Measurements from ENCODE around the gene SLC2A4RG. TPM values are rescaled to one million over a fixed set of nuclear protein-coding genes. Genes with fewer than 3 reads are reported as not detected.

SLC2A4RG gene
- total and polyA plus RNA-seq, 2 of the 13 experiments (the other 11 are each of a cell fraction or from before 2014, with no cell fraction given) = 91.4 to 95.9 TPM

DNA sequence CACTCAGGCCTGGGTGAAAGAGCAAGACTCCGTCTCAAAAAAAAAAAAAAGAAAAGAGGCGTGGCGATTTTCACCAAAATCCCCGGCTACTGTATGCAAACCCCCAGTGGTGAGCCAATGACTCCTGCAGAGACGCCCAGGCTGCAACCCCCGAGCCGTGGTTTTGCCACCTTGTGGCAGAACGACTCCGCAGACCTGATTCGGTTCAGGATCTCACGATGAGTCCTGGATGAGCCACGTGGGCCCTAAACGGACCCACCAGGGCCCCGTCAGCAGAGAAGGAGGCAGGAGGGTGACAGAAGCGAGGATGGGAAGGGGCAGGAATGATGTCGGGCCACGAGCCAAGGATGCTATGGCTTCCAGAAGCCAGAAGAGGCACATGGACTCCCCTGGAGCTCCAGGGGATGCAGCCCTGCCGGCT lies 42.5 kb downstream of the SLC2A4RG start (continued):
- no peak for TF ChIP-seq ZNF850 (CRISPR knock-in tag; conservative IDR thresholded peaks at IDR 0.05)
- TF ChIP-seq MATR3 (CRISPR knock-in tag; IDR thresholded peaks at IDR 0.05) = no peak
- no peak for TF ChIP-seq FOXK1 (CRISPR knock-in tag; IDR thresholded peaks at IDR 0.05; ENCODE audit: borderline replicate concordance, low read depth)
- TF ChIP-seq, protein P1, sequence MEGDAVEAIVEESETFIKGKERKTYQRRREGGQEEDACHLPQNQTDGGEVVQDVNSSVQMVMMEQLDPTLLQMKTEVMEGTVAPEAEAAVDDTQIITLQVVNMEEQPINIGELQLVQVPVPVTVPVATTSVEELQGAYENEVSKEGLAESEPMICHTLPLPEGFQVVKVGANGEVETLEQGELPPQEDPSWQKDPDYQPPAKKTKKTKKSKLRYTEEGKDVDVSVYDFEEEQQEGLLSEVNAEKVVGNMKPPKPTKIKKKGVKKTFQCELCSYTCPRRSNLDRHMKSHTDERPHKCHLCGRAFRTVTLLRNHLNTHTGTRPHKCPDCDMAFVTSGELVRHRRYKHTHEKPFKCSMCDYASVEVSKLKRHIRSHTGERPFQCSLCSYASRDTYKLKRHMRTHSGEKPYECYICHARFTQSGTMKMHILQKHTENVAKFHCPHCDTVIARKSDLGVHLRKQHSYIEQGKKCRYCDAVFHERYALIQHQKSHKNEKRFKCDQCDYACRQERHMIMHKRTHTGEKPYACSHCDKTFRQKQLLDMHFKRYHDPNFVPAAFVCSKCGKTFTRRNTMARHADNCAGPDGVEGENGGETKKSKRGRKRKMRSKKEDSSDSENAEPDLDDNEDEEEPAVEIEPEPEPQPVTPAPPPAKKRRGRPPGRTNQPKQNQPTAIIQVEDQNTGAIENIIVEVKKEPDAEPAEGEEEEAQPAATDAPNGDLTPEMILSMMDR (CRISPR knock-in tag; IDR thresholded peaks at IDR 0.05) = peak; percentile 78
- TF ChIP-seq ZSCAN22 (CRISPR knock-in tag; IDR thresholded peaks at IDR 0.05) = no peak
- 0 out of 2 replicates have a peak, but pooled peaks have one; percentile 18 for TF ChIP-seq HDAC2 (CRISPR knock-in tag; IDR thresholded peaks at IDR 0.05)
- no peak for TF ChIP-seq ZNF512B (CRISPR knock-in tag; IDR thresholded peaks at IDR 0.05; ENCODE audit: borderline replicate concordance)
- TF ChIP-seq, protein P2, sequence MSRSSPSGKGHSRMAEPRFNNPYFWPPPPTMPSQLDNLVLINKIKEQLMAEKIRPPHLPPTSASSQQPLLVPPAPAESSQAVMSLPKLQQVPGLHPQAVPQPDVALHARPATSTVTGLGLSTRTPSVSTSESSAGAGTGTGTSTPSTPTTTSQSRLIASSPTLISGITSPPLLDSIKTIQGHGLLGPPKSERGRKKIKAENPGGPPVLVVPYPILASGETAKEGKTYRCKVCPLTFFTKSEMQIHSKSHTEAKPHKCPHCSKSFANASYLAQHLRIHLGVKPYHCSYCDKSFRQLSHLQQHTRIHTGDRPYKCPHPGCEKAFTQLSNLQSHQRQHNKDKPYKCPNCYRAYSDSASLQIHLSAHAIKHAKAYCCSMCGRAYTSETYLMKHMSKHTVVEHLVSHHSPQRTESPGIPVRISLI (CRISPR knock-in tag; IDR thresholded peaks at IDR 0.05; ENCODE audit: borderline replicate concordance) = peak; percentile 49; the same call in 1 of the 2 replicates
- no peak for TF ChIP-seq ZNF768 (CRISPR knock-in tag; IDR thresholded peaks at IDR 0.05)
- TF ChIP-seq HMGXB4 (CRISPR knock-in tag; IDR thresholded peaks at IDR 0.05; ENCODE audit: borderline replicate concordance in 1 of 2, low read depth in 1 of 2) = peak in 1 of 2 experiments; percentile 29; a peak in 1 of 4 replicates
- peak; percentile 15; the same call in 1 of the 2 replicates for TF ChIP-seq TBX2 (CRISPR knock-in tag; IDR thresholded peaks at IDR 0.05; ENCODE audit: borderline replicate concordance)
- TF ChIP-seq ZNF563 (CRISPR knock-in tag; IDR thresholded peaks at IDR 0.05) = no peak
- TF ChIP-seq BATF2 (CRISPR knock-in tag; IDR thresholded peaks at IDR 0.05) = no peak
- no peak for TF ChIP-seq KAT2B (IDR thresholded peaks at IDR 0.05; ENCODE audit: borderline replicate concordance, low read depth, low read length)
- no peak for TF ChIP-seq ZHX1 (CRISPR knock-in tag; IDR thresholded peaks at IDR 0.05; ENCODE audit: low read depth)
- TF ChIP-seq, protein P3, sequence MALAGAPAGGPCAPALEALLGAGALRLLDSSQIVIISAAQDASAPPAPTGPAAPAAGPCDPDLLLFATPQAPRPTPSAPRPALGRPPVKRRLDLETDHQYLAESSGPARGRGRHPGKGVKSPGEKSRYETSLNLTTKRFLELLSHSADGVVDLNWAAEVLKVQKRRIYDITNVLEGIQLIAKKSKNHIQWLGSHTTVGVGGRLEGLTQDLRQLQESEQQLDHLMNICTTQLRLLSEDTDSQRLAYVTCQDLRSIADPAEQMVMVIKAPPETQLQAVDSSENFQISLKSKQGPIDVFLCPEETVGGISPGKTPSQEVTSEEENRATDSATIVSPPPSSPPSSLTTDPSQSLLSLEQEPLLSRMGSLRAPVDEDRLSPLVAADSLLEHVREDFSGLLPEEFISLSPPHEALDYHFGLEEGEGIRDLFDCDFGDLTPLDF (CRISPR knock-in tag; IDR thresholded peaks at IDR 0.05) = no peak

Measured in HepG2 (cell line).